ENCODE results near the gene FBXO21. TPM values are rescaled to one million over a fixed set of nuclear protein-coding genes. Genes with fewer than 3 reads are reported as not detected.
"Not testable (repeated sequence)": the region's sequence is repeated elsewhere in the genome, so short reads cannot be mapped to it uniquely, and the experiment has no call there.

Gene FBXO21
- polyA plus RNA-seq (2013, experiment 1 of 2; ENCODE audit: insufficient read length): 27.2 TPM
- polyA plus RNA-seq (2013, experiment 2 of 2; ENCODE audit: insufficient read length): 26.3 TPM

- peak; percentile 83 for DNase-seq
Measured at GRCh38 chr12:117190210-117190781, at the start of gene FBXO21. TSS of gene FBXO21 (minus strand) at chr12:117190470. CDS start at chr12:117190456, 14 bp downstream.

GRCh38 chr12:117236456-117237001 lies 46.3 kb upstream of the FBXO21 start:
- DNase-seq: peak; percentile 57

GRCh38 chr12:117235261-117235660 lies 45.0 kb upstream of the FBXO21 start:
- no peak for DNase-seq

- no peak for DNase-seq
Measured at GRCh38 chr12:117234441-117234840, 44.2 kb upstream of the FBXO21 start.

- DNase-seq: no peak
Measured at GRCh38 chr12:117231750-117232149, 41.5 kb upstream of the FBXO21 start.

GRCh38 chr12:117228239-117228638 lies 38.0 kb upstream of the FBXO21 start:
- DNase-seq: no peak

- no peak for DNase-seq
Measured at GRCh38 chr12:117227000-117227653, 36.9 kb upstream of the FBXO21 start.

- no peak for DNase-seq
Measured at GRCh38 chr12:117226505-117226904, 36.2 kb upstream of the FBXO21 start.

- no peak for DNase-seq
Measured at GRCh38 chr12:117225179-117225578, 34.9 kb upstream of the FBXO21 start.

- DNase-seq: not testable (repeated sequence)
Measured at GRCh38 chr12:117220947-117221346, 30.7 kb upstream of the FBXO21 start.

GRCh38 chr12:117218149-117218548 lies 27.9 kb upstream of the FBXO21 start:
- DNase-seq: no peak

GRCh38 chr12:117216686-117217085 lies 26.4 kb upstream of the FBXO21 start:
- DNase-seq: no peak

- DNase-seq: no peak
Measured at GRCh38 chr12:117214797-117215196, 24.5 kb upstream of the FBXO21 start.

- DNase-seq: no peak
Measured at GRCh38 chr12:117213295-117213808, 23.1 kb upstream of the FBXO21 start.

- DNase-seq: peak; percentile 69
Measured at GRCh38 chr12:117212563-117213190, 22.4 kb upstream of the FBXO21 start.

GRCh38 chr12:117210266-117210918 lies 20.1 kb upstream of the FBXO21 start:
- no peak for DNase-seq

- DNase-seq: no peak
Measured at GRCh38 chr12:117209626-117210025, 19.4 kb upstream of the FBXO21 start.

GRCh38 chr12:117208811-117209455 lies 18.7 kb upstream of the FBXO21 start:
- DNase-seq: no peak

- DNase-seq: no peak
Measured at GRCh38 chr12:117208206-117208605, 17.9 kb upstream of the FBXO21 start.

- DNase-seq: no peak
Measured at GRCh38 chr12:117207675-117208074, 17.4 kb upstream of the FBXO21 start.

- DNase-seq: no peak
Measured at GRCh38 chr12:117202556-117202955, 12.3 kb upstream of the FBXO21 start.

- no peak for DNase-seq
Measured at GRCh38 chr12:117202033-117202432, 11.8 kb upstream of the FBXO21 start.
